Ascending aorta (tissue), 2 donors: ENCODE results near the gene INPP5A. TPM values are rescaled to one million over a fixed set of nuclear protein-coding genes. Genes with fewer than 3 reads are reported as not detected.

ENCODE experiments used
- DNase-seq, 2 donors: peaks; one replicate each; pipeline ENCODE4 v3.0.0-alpha.2; 2019; ENCODE audit warnings: low spot score in 2 of 2
- H3K27ac ChIP-seq, 2 donors: fragments of 200-600 bp; sonication (generic); one replicate each; pipeline ENCODE4 v1.5.1; 2016 to 2017; ENCODE audit warnings: mild to moderate bottlenecking in 1 of 2
- H3K27me3 ChIP-seq: fragments of 200-600 bp; sonication (generic); one replicate; pipeline ENCODE4 v1.5.1; 2017
- H3K36me3 ChIP-seq, 2 donors: fragments of 200-600 bp; sonication (generic); one replicate each; pipeline ENCODE4 v1.5.1; 2016
- H3K4me1 ChIP-seq, 2 donors: fragments of 200-600 bp; sonication (generic); one replicate each; pipeline ENCODE4 v1.5.1; 2016 to 2017; ENCODE audit warnings: mild to moderate bottlenecking in 1 of 2
- H3K4me3 ChIP-seq, 2 donors: fragments of 200-600 bp; sonication (generic); one replicate each; pipeline ENCODE4 v1.5.1; 2016 to 2017; ENCODE audit warnings: mild to moderate bottlenecking in 1 of 2
- H3K9me3 ChIP-seq, 2 donors: fragments of 200-600 bp; sonication (generic); one replicate each; pipeline ENCODE4 v1.5.1; 2016
- CTCF ChIP-seq, 3 experiments: fragments of 200-600 bp in 2 of 3; fragments of 450-650 bp in 1 of 3; sonication (generic) in 2 of 3; IDR thresholded peaks; one replicate each; pipeline ENCODE4 v1.5.1; 2016 to 2019; ENCODE audit warnings: antibody characterized with exemption in 3 of 3, mild to moderate bottlenecking in 1 of 3, moderate library complexity in 1 of 3
- intact Hi-C: fragments of 100-400 bp; cut with DNase I; formaldehyde crosslinking; loops from one replicate; pipeline ENCODE4 v1.15.1; 2023
- total RNA-seq: library from RNA; depleted of rRNA; stranded (reverse); fragments of >200 nt; gene quantifications from one replicate; pipeline ENCODE4 v1.1.0, GENCODE V29; 2016

Gene INPP5A
- total RNA-seq, 1 donor from 2014 or later, result 81.2 TPM

DNA sequence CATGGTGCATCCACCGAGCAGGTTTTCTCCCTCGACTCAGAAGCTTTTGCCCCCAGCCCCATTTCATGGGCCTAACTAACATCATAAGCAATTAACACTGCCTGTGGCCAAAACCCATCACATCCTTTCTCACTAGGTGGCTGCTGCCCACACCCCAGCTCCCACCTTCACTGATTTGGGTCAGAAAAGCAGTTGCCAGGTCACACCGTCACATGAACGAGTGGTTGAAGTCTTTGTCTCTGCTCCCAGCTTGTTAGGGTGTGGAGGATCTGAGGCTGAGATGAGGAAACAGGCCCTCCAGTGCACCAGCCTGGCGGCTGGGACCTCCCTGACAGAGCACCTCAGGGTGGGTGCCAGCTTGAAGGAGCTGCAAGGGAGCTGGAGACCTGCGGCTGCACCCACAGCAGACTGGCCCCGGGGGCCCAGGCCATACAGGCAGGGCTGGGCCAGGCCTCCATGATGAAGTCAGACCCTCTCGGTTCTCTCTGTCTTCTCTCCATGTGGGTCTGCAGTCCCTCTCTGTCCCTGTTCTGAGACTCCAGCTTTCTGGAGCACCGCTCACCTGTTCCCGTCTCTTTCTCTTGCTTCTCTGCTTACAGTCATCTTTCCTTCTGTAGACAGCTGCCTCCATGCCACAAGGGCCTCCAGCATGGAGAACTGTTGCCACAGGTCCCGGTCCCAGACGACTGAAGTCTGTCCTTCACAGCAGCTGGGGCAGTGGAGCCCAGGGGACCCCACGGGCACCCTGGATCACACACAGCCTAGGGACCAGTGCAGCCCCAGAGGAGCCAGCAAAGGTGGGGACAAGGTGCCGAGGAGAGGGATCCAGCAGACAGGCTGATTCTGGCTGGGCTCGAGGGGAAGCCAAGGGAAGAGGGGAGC lies 13.8 kb upstream of the INPP5A start:
- intact Hi-C loops, result no loop called here
- Histone ChIP-seq H3K27me3 (no peaks in the 10 kb centered on the region), H3K27ac (no peak overlapping the region), H3K36me3 (no peaks in the 10 kb centered on the region), H3K4me3 (no peak overlapping the region), H3K9me3 (no peaks in the 10 kb centered on the region), H3K4me1 (peaks cover 16 to 28% of the 10 kb centered on the region in 2 donors)
- DNase-seq, result peak in 1 of 2 donors; percentile 52
- TF ChIP-seq CTCF (IDR thresholded peaks at IDR 0.05), result no peak

GRCh38 chr10:132524443-132525285 lies 12.9 kb upstream of the INPP5A start:
- no peaks in the 10 kb centered on the region for H3K27me3 ChIP-seq
- DNase-seq, result peak in 1 of 2 donors; percentile 56
- TF ChIP-seq CTCF (IDR thresholded peaks at IDR 0.05), result no peak
- no peaks in the 10 kb centered on the region for H3K36me3 ChIP-seq
- H3K4me1 ChIP-seq, result peaks cover 15 to 19% of the 10 kb centered on the region in 2 donors
- H3K27ac ChIP-seq, result no peak overlapping the region
- intact Hi-C loops, result no loop called here
- H3K9me3 ChIP-seq, result no peaks in the 10 kb centered on the region
- no peak overlapping the region for H3K4me3 ChIP-seq

- TF ChIP-seq CTCF (IDR thresholded peaks at IDR 0.05), result no peak
- intact Hi-C loops, result no loop called here
- no peak overlapping the region for H3K4me3 ChIP-seq
- H3K36me3 ChIP-seq, result no peaks in the 10 kb centered on the region
- no peak for DNase-seq
- H3K4me1 ChIP-seq, result no peaks in the 10 kb centered on the region
- peaks cover 0 to 4% of the 10 kb centered on the region in 2 donors for H3K9me3 ChIP-seq
- H3K27ac ChIP-seq, result no peak overlapping the region
- H3K27me3 ChIP-seq, result no peaks in the 10 kb centered on the region
Measured at GRCh38 chr10:132526676-132527075, 10.9 kb upstream of the INPP5A start.

- DNase-seq, result no peak
- Histone ChIP-seq H3K9me3 (peaks cover 0 to 4% of the 10 kb centered on the region in 2 donors), H3K27me3 (no peaks in the 10 kb centered on the region), H3K27ac (no peak overlapping the region), H3K36me3 (no peaks in the 10 kb centered on the region), H3K4me1 (no peaks in the 10 kb centered on the region), H3K4me3 (no peak overlapping the region)
- intact Hi-C loops, result no loop called here
- no peak for TF ChIP-seq CTCF (IDR thresholded peaks at IDR 0.05)
Measured at GRCh38 chr10:132527339-132528063, 10.1 kb upstream of the INPP5A start.

- peaks cover 0 to 4% of the 10 kb centered on the region in 2 donors for H3K9me3 ChIP-seq
- TF ChIP-seq CTCF (IDR thresholded peaks at IDR 0.05), result no peak
- no peak for DNase-seq
- no peak overlapping the region for H3K27ac ChIP-seq
- H3K4me3 ChIP-seq, result no peak overlapping the region
- H3K27me3 ChIP-seq, result no peaks in the 10 kb centered on the region
- intact Hi-C loops, result no loop called here
- no peaks in the 10 kb centered on the region for H3K4me1 ChIP-seq
- H3K36me3 ChIP-seq, result no peaks in the 10 kb centered on the region
Measured at GRCh38 chr10:132528064-132528691, 9.4 kb upstream of the INPP5A start.
